Epidermal melanocyte (primary cell): Measurements from ENCODE around the gene CDH22.

Experiments used
- DNase-seq: peaks from one replicate; pipeline ENCODE4 v3.0.0; 2011; ENCODE audit warnings: low spot score; ENCODE audit not compliant: insufficient read length

The CDH22 gene

DNA sequence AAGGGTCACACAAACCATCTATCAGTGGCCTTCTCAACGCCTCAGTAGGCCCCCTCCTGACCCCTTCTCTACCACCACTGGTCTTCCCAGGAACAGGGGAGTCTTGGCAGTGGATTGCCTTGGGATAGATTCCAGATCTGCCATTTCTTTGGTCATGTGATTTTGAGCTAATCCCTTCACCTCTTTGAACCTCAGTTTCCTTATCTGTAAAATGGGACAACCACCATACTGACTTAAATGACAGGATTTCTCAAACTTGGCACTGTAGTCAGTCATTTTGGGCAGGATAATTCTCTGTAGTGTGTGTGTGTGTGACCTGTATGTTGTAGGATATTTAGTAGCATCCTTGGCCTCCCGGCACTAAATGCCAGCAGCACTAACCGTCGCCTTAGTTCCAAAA is 89.1 kb downstream of the CDH22 start:
- DNase-seq: no peak

DNA sequence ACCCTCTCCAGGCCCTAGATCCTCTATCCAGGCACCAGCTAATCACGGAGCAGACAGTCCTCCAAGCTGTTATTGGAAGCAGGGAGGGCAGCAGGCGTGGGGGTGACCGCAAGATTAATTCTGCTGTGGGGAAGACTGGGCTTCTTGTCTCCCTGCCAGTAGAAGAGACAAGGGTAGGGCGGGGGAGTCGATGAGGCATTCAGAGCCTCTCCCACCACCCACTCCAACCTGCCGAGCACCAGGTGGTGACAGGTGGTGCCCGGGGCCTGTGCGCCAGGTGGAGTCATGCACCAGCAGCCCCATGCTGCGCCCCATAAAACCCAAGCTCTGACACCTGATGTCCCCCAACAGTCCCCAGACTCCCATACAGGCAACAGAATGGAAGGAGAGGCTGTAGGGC is 89.6 kb downstream of the CDH22 start:
- no peak for DNase-seq

DNA sequence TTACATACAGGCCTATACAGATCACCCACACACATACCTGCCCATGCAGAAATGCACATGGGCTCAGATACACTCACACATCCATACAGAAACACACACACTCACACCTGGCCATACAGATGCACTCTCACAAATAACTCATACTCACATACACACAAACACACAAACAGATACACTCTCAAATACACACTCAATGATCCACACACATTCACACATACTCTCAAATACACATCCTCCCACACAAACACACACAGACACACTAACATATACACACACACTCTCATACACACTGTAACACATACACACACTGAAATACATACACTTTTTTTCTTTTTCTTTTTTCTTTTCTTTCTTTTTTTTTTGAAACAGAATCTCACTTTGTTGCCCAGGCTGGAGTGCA is 90.7 kb downstream of the CDH22 start:
- no peak for DNase-seq

DNA sequence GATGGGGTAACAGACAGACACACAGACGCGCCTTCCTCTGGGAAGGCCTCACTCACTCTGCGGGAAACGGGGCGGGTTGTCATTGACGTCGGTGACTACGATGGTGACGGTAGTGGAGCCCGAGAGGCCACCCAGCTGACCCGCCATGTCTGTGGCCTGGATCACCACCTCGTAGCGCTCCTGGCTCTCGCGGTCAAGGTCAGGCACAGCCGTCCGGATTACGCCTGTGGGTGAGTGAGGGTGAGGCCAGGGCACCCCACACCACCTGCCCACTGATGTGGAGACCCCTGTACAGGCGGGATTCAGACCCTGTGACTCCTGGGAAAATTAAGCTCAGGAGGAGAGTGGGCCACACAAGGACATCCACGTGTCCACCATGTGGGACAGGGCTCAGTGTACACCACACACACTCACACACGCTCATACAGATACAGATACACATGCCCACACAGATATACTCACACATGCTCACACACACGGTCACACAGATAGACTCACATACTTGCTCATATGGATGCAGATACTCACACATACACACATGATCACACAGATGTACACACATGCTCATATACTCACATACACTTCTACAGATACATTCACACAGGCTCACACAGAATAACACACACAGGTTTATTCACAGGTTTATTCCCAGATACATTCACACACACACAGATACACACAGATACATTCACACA is 91.4 kb downstream of the CDH22 start:
- no peak for DNase-seq

DNA sequence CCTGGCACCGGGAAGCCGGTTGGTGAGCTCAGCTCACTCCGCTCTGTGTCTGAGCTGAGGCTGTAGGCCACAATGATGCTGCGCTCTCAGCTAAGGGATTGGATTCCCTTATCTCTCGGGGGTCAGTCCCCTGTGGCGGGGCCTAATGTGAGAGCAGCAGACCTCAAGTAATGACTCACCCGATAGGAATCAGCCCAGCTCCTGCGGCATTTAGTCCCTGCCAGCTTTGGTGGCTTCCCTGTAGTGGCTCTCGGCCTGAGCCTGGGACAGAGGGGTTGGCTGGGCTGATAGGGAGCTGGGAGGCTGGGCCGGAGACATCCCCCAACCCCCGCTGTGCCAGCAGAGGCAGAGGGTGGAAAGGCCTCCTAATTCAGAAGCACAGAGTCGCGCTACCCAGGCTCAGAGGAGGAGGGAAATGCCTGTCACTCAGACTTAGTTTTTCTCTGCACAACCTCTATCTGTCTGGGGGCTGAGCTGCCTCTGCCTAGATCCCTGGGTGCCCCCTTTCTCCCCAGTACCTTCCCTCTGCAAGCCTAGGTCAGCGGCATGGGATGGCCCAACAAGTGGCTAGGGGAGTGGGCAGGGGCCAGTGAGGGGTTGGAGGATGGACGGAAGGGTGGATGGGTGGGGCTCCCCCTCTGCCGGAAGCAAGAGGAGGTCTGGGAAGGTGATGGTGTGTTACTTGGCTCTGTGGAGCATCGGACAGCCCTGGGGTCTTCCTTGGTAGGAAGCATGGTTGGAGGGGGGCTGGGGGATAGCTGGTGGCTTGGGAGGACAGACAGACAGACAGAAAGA is 92.2 kb downstream of the CDH22 start:
- DNase-seq: no peak

DNA sequence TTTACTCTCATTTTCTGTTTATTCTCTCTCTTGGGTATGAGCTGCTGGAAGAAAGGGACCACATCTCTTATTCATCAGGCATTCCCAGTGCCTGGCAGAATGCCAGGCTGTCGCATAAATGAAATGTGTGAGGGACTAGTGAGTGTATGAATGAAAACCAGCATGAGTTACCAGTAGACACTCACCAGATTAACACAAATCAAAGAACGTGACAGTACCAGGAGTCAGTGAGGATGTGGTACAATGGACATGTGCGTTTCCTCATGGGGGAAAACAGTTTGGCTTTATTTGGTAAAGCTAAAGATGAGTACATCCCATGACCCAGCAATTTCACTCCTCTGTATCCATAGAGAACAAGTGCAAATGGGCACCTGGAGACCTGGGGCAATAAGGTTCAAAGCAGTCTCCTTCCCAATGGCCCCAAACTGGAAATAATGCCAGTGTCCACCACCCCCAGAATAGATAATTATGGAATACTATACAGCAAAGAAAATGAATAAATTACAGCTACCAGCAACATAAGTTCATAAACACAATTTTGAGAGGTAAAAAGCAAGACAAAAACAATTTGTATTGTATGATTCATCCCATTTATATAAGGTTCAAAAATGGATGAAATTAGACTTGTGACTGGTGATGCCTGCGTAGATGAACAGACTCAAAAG is 93.3 kb downstream of the CDH22 start:
- DNase-seq: no peak

DNA sequence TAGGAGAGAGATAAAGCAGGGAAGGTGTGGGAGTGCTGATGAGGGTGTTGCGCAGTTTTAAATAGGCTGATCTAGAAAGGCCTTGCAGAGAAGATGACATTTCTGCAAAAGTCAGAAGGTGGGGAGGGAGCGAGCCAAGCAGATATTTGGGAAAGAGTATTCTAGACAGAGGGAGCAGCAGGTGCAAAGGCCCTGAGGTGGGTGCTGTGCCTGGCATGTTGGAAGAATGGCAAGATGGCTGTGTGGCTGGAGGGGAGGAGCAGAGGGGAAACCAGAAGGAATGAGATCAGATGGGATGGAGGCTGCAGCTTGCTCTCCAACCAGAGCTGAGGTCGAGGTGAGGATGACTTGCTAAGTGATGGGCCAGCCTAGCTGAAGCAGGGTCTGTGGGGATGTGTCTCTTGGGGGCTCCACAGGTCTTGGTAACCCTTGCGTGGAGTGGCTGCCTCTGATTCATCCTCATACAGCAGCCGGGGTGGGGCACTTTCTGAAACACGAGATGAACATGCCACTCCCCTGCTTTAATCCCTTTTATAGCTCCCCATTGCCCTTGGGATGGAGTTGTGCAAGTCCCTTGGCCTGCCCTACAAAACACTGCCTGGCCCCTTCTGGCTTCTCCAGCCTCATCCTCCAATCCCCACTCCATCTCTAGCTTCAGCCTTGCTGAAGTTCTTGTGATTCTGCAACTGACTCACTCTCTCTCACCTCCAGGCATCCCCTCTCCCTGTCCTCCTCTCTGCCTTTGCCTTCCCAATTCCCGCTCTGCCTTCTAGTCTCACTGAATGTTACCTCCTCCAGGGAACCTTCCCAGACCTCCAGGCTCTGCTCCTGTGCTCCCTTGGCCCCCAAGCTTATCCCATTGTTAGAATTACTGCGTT is 94.1 kb downstream of the CDH22 start:
- DNase-seq: no peak

DNA sequence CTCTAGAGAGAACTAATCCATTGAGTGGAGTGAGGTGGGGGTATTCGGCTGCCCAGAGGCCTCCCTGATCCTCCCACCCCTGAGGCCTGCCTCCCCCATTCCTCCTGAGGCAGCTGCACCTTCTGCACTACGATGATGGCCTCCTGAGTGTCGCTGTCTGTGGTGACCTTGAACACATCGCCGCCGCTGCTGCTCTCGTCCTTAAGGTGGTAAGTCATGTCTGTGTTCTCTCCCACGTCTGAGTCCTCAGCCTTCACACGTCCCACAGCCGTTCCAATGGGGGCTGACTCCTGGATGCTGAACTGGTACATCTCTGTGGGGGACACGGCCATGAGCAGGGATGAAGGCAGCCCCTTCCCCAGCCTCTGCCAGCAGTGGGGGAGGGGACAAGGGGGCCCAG is 95.4 kb downstream of the CDH22 start:
- DNase-seq: no peak

DNA sequence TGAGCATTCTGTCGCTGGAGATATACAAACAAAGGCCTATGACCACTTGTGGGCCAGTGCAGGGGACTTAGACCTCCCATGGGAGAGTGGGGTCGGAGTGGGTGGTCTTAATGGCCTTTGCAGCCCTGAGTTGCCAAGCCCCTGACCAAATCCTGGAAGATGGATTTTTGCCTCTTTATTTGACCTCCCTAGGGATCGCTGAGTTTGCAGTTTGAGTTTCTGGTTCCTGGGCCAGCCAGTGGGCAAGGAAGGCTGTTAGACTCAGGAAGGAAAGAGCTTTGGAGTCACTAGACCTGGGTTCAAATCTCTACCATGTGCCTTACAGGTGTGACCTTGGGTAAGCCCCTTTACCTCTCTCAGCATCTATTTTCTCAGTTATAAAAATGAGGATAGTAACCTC is 96.0 kb downstream of the CDH22 start:
- no peak for DNase-seq

DNA sequence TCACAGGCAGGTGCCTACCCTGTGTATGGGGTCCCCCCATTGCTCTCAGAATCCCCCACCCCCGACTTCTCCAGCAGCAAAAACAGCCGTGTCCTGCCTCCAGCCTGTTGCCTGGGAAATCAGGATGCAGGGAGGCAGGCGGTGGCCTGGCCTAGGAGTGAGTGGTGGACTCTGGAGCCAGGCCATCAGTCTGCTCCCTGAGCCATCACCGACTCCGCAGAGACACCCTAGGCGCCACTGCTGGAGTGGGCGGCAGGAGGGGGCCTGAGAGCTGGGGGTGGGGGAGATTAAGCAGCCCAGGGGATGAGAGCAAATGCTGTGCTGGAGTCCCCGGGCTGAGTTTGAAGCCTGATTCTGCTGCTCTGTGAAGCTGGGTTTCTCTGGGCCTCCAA is 97.0 kb downstream of the CDH22 start:
- no peak for DNase-seq

DNA sequence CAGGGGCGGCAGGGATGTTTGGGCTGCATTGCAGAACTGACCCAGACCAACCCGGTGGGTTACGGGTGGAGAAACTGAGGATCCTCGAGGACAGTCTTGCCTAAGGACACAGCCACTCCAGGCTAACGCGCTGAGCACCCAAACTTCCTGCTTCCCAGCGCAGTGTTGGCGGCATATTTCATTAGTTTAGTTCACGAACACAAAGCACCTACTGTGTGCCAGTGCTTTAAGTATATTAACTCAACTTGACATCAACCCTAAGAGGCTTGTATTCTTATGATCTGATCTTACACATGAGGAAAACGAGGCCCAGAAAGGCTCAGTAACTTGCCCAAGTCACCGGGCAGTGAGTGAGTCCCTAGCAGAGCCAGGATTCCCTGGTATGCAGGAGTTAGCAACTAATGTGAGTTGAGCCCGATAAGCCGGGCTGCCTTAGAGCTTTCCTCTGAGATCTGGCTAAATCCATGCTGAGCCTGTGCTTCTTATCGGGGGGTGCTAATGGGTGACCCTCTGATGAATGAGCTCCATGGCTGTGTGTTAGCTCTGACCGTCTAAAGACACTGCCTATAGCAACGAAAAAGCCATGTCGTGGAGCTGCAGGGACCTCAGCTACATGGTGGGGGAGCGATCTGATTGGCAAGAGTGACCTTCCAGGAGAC is 97.5 kb downstream of the CDH22 start:
- no peak for DNase-seq

DNA sequence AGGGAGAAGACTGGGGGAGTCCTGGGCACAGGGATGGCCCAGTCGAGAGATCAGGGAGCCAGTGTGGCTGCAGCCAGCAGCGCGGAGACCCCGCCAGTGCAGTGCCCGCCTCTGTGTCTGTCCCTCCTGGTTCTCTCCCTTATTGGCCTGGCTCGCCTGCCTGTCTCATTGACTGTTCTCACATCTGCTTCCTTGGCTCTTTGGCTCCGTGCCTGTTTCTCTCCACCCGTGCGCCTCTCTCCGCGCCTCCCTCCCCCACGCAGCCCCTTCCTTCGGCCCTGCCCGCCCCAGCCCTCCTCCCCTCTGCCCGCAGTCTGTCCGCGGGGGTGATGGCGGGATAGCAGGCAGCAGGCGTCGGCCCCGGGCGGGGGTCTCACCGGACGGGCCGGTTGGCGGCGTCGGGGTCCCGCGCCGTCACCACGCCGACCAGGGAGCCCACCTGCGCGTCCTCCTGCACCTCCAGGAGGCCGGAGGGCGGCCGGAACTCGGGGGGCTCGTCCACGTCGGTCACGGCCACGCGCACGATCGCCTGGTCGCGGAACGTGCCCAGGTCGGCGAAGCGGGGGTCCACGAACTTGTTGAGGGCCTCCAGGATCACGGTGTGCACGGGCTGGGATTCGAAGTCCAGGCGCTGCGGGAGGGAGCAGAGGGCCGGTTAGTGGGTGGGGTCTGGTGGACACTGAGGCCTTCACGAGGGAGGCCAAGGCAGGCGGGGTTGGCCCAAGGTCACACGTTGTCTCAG is 98.2 kb downstream of the CDH22 start:
- no peak for DNase-seq

DNA sequence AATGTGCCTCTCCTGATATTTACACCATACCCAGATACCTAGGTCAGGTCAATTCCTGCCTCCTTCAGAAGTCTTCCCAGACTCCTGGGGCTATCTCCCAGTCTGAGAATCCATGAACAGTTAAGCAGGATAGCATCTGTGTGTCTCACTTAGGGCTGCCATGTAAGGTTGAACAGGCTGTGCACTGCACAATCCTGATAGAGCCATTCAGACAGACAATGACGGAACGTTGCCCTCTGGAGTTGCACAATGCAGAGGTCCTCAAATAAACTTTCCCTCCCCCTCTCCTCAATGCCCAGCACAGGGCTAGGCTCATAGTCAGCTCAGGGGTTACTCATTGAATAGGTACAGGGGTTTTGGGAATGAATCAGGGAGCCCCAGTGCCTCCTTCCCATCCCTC is 100.5 kb downstream of the CDH22 start:
- DNase-seq: no peak

DNA sequence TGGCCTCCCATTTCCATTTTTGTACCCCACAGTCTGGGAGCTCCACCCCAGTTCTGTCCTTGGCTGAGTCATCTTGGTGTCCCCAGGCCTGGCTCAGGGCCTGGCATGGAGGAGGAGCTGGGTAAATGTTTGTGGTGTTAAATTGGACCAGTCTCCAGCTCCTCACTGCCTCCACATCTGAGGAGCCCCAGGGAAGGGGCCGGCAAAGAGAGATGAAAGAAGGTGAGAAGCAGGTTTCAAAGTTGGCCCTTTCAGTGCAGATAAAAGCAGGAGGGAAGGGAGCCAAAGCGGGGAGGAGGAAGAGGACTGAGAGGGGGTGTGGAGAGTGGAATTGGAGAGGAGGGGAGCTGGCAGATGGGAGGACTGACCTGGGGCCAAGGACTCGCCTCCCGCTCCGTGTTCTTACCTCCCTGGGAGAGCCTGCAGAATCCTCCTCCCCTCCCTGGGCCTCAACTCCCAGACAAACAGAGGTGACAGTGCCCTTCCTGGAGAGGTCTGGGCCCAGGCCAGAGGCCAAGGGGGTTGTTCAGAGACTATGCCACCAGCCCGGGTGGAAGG is 101.2 kb downstream of the CDH22 start:
- DNase-seq: no peak

DNA sequence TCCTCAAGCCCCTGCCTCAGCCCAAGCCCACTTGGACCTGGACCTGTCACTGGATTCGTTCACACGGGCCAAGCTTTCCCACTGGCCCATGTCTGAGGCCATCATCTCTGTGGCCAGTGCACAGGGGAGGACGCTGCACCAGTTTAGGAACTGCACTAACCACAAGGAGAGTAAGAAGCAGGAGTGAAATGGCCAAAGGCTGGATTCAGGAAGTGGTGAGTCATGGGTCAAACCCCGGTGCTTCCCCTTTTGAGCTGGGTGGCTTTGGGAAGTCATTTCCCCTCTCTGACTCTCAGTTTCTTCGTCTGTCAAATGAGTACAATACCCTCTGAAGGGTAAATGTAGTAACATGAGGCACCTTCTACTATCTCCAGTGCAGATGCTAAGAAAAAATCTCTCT is 102.3 kb downstream of the CDH22 start:
- DNase-seq: no peak

DNA sequence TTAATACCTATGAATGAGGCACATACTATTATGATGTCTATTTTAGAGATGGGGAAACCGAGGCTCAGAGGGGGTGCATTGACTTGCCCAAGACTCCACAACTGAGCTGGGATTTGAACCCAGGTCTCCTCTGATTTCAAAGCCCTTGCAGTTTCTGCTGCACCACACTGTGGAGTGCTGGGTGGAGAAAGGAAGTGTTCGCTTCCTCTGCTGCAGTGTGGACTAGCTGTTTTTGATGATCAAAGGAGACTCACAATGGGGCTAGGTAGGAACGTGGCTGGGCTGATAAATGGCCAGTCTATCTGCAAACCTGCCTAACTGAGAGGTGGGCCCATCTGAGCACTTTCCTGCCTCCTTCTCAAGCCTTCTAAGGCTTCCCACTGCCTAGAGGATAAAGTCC is 102.9 kb downstream of the CDH22 start:
- no peak for DNase-seq

DNA sequence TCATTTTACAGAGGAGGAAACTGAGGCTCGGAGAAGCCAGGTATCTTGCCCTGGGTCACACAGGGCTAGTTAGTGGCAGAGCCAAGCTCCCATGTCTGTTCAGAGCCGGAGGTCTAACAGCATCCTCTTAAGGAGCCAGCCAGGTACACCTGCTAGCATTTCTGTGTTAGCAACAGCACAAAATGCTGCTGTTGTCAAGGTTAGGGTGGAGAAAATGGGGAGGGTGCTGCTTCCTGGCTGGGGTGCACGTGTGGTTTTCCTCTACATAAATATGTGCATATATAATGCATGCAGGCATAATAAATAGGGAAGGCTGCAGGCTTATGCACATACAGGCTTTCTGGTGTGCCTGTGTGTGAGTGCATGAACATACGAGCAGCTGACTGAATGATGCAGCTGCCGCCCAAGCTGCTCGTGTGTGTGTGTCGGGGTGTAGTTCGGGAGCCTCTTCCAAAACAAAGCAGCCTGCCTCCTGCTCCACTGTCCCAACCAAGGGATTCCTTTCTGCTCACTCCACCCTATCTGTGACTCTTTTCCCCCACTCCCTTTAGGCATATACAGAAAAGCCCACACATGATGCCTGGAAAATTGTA is 103.6 kb downstream of the CDH22 start:
- DNase-seq: no peak

DNA sequence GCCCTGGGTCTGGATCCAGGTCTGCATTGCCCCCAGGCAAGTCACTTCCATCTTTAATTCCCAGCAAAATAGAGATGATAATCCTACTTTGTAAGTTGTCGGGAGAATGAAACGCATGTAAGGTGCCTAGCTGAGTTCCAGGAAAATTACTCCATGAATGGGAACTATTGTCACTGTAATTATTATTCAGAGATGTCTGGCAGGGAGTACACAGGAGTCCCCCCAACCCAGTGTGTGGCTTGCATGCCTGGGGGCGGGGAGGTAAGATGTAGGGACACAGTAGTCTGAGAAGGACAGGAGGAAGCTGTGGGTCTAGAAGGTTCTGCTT is 104.8 kb downstream of the CDH22 start:
- DNase-seq: no peak

DNA sequence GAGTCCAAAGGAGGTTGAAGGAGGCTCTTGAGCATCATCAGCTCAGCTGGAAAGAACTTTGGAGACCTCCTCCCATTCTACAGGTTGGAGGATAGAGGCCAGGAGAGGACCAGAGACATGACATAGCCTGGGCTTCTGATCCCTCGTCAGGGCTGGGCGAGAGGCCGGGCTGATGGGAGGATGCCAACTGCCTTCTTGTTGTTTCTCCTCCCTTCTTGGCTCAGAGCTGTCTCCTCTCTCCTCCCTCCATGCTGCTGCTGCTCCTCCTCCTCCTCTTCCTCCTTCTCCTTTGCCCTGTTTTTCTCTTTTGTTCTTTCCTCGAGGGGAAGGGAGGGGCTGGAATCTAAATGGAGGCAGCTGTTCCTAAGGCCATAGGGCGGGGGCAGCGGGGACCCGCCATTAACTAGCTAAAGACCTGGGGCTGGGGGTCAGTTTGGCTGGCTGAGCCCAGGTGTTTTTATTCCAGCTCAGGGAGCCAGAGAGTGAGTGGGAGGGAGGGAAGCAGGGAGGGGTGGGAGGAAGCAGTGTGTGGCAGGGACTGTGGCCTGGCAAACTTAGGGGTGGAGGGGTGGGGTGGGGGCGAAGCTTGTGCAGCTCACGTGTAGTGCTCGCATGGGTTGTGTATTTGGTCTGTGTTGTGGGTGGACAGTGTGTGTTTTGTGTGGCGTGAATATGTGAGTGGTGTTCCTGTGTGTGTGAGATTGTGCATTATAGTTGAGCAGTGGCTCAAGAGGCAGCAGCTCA is 105.4 kb downstream of the CDH22 start:
- DNase-seq: no peak
